ENCODE measurements around the gene PRAMEF9. TPM values are rescaled to one million over a fixed set of nuclear protein-coding genes. Genes with fewer than 3 reads are reported as not detected.
"Not testable (repeated sequence)": the region's sequence is repeated elsewhere in the genome, so short reads cannot be mapped to it uniquely, and the experiment has no call there.

Gene PRAMEF9
- total and polyA plus RNA-seq, 4 donors, result not detected

GRCh38 chr1:13224480-13225060 lies 52.9 kb downstream of the PRAMEF9 start:
- TF ChIP-seq, protein P1, sequence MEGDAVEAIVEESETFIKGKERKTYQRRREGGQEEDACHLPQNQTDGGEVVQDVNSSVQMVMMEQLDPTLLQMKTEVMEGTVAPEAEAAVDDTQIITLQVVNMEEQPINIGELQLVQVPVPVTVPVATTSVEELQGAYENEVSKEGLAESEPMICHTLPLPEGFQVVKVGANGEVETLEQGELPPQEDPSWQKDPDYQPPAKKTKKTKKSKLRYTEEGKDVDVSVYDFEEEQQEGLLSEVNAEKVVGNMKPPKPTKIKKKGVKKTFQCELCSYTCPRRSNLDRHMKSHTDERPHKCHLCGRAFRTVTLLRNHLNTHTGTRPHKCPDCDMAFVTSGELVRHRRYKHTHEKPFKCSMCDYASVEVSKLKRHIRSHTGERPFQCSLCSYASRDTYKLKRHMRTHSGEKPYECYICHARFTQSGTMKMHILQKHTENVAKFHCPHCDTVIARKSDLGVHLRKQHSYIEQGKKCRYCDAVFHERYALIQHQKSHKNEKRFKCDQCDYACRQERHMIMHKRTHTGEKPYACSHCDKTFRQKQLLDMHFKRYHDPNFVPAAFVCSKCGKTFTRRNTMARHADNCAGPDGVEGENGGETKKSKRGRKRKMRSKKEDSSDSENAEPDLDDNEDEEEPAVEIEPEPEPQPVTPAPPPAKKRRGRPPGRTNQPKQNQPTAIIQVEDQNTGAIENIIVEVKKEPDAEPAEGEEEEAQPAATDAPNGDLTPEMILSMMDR (IDR thresholded peaks at IDR 0.05; ENCODE audit: control extremely low read depth, extremely low read depth), result no peak
- Histone ChIP-seq H3K9me3 (ENCODE audit: control insufficient read depth in 4 of 4, insufficient read depth in 3 of 4, low read length in 3 of 4) (no peaks in the 10 kb centered on the region), H3K27me3 (ENCODE audit: control insufficient read depth in 3 of 3, insufficient read depth in 3 of 3, low read length in 2 of 3) (peaks cover 0 to 3% (median 0%) of the 10 kb centered on the region in 3 donors), H3K4me3 (no peak overlapping the region), H3K36me3 (ENCODE audit: control insufficient read depth in 4 of 4, insufficient read depth in 4 of 4, low read length in 4 of 4) (no peaks in the 10 kb centered on the region), H3K4me1 (ENCODE audit: control insufficient read depth in 5 of 5, insufficient read depth in 5 of 5, low read length in 5 of 5) (no peaks in the 10 kb centered on the region), H3K27ac (ENCODE audit: low read depth in 1 of 2, low read length in 1 of 2) (no peak overlapping the region), H3K9ac (ENCODE audit: insufficient read depth in 1 of 2, low read length in 2 of 2) (no peak overlapping the region)
- ATAC-seq (ENCODE audit: insufficient read depth, low FRiP score), result no peak
- no peak for DNase-seq
- WGBS, 2 donors, result 80 to 90% methylated on average over 5 of the region's 5 CpGs

DNA sequence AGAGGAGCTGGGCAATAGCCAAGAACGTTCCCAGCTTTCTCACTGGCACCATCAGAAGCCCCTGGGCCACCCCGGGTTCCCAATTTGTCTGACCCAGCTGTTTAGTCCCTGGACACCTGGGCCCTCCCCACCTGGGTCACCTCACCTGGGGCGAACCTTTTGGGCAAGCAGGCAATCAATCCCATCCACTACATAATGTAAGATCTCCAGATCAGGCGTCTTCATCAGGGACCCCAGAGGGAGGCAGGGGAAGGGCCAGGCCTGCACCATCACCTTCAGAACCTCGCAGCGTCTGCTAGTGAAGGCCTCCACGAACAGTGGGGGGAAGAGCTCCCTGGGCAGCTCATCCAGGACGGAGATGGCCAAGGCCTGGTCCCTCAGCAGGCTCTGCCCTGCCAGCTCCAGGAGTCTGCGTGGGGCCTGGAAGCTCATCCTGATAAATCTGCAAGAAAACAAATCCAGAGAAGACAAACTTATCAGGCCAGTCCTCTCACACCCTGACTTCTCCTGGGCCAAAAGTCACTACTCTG lies 54.1 kb downstream of the PRAMEF9 start, which contains the start of gene PRAMEF18:
TSS of gene PRAMEF18 (minus strand) at position 480 of the 530 bp plus-strand sequence. CDS start at position 432, 48 bp downstream.
- not testable (repeated sequence) for H3K27ac ChIP-seq (ENCODE audit: low read depth in 1 of 2, low read length in 1 of 2); H3K9ac ChIP-seq (ENCODE audit: insufficient read depth in 1 of 2, low read length in 2 of 2); H3K4me3 ChIP-seq; H3K9me3 ChIP-seq (ENCODE audit: control insufficient read depth in 4 of 4, insufficient read depth in 3 of 4, low read length in 3 of 4); ATAC-seq (ENCODE audit: insufficient read depth, low FRiP score); H3K36me3 ChIP-seq (ENCODE audit: control insufficient read depth in 4 of 4, insufficient read depth in 4 of 4, low read length in 4 of 4); DNase-seq; H3K4me1 ChIP-seq (ENCODE audit: control insufficient read depth in 5 of 5, insufficient read depth in 5 of 5, low read length in 5 of 5); H3K27me3 ChIP-seq (ENCODE audit: control insufficient read depth in 3 of 3, insufficient read depth in 3 of 3, low read length in 2 of 3)
- 75 to 81% methylated on average over 9 of the region's 9 CpGs for WGBS, 2 donors

GRCh38 chr1:13227271-13228055 lies 55.8 kb downstream of the PRAMEF9 start:
- not testable (repeated sequence) for H3K4me1 ChIP-seq (ENCODE audit: control insufficient read depth in 5 of 5, insufficient read depth in 5 of 5, low read length in 5 of 5); ATAC-seq (ENCODE audit: insufficient read depth, low FRiP score); DNase-seq; H3K9me3 ChIP-seq (ENCODE audit: control insufficient read depth in 4 of 4, insufficient read depth in 3 of 4, low read length in 3 of 4); H3K27ac ChIP-seq (ENCODE audit: low read depth in 1 of 2, low read length in 1 of 2); H3K27me3 ChIP-seq (ENCODE audit: control insufficient read depth in 3 of 3, insufficient read depth in 3 of 3, low read length in 2 of 3); H3K9ac ChIP-seq (ENCODE audit: insufficient read depth in 1 of 2, low read length in 2 of 2); H3K4me3 ChIP-seq; H3K36me3 ChIP-seq (ENCODE audit: control insufficient read depth in 4 of 4, insufficient read depth in 4 of 4, low read length in 4 of 4)
- 87 to 88% methylated on average over 8 of the region's 8 CpGs for WGBS, 2 donors

DNA sequence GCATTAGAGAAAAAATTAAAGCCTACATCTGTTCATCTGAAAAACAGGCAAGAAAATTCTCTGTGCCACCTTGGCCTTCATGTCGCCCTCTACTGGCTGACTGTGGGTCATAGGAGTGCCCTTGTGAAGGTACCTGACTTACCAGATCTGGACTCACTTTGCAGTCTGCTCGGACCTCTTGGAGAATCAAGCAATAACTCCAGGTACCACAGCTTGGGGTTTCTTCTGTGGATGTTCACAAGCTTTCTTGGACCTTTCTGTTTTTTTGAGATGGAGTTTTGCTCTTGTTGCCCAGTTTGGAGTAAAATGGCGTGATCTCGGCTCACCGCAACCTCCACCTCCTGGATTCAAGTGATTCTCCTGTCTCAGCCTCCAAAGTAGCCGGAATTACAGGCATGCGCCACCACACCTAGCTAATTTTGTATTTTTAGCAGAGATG lies 56.7 kb downstream of the PRAMEF9 start:
- no peaks in the 10 kb centered on the region for H3K9me3 ChIP-seq (ENCODE audit: control insufficient read depth in 4 of 4, insufficient read depth in 3 of 4, low read length in 3 of 4)
- 72 to 74% methylated on average over 7 of the region's 7 CpGs for WGBS, 2 donors
- no peaks in the 10 kb centered on the region for H3K36me3 ChIP-seq (ENCODE audit: control insufficient read depth in 4 of 4, insufficient read depth in 4 of 4, low read length in 4 of 4)
- H3K9ac ChIP-seq (ENCODE audit: insufficient read depth in 1 of 2, low read length in 2 of 2), result no peak overlapping the region
- DNase-seq (peak in 1 of 3 donors; percentile 1), ATAC-seq (ENCODE audit: insufficient read depth, low FRiP score) (no peak)
- no peak overlapping the region for H3K4me3 ChIP-seq
- peaks cover 0 to 3% (median 0%) of the 10 kb centered on the region in 3 donors for H3K27me3 ChIP-seq (ENCODE audit: control insufficient read depth in 3 of 3, insufficient read depth in 3 of 3, low read length in 2 of 3)
- TF ChIP-seq, protein P1 (IDR thresholded peaks at IDR 0.05; ENCODE audit: control extremely low read depth, extremely low read depth), result peak; percentile 15
- no peaks in the 10 kb centered on the region for H3K4me1 ChIP-seq (ENCODE audit: control insufficient read depth in 5 of 5, insufficient read depth in 5 of 5, low read length in 5 of 5)
- H3K27ac ChIP-seq (ENCODE audit: low read depth in 1 of 2, low read length in 1 of 2), result no peak overlapping the region

Other genes with a start within 250 kb of the PRAMEF9 start
- gene PRAMEF6, start 224.3 kb upstream of the PRAMEF9 start, total RNA-seq, result not detected
- not detected for gene PRAMEF6, start 224.3 kb upstream of the PRAMEF9 start, polyA plus RNA-seq
- not detected for gene PRAMEF27, start 115.3 kb upstream of the PRAMEF9 start, total RNA-seq
- not detected for gene PRAMEF27, start 115.3 kb upstream of the PRAMEF9 start, polyA plus RNA-seq
- not detected for gene HNRNPCL3, start 111.1 kb upstream of the PRAMEF9 start, total RNA-seq
- gene HNRNPCL3, start 111.1 kb upstream of the PRAMEF9 start, polyA plus RNA-seq, result not detected
- gene PRAMEF25, start 101.1 kb upstream of the PRAMEF9 start, total RNA-seq, result not detected
- not detected for gene PRAMEF25, start 101.1 kb upstream of the PRAMEF9 start, polyA plus RNA-seq
- not detected for gene HNRNPCL2, start 55.0 kb upstream of the PRAMEF9 start, total RNA-seq
- gene HNRNPCL2, start 55.0 kb upstream of the PRAMEF9 start, polyA plus RNA-seq, result not detected
- gene PRAMEF26, start 15.8 kb upstream of the PRAMEF9 start, total RNA-seq, result not detected
- not detected for gene PRAMEF26, start 15.8 kb upstream of the PRAMEF9 start, polyA plus RNA-seq
- gene HNRNPCL4, start 6.2 kb upstream of the PRAMEF9 start, total RNA-seq, result not detected
- gene HNRNPCL4, start 6.2 kb upstream of the PRAMEF9 start, polyA plus RNA-seq, result not detected
- gene PRAMEF13, start 29.6 kb downstream of the PRAMEF9 start, total RNA-seq, result not detected
- gene PRAMEF13, start 29.6 kb downstream of the PRAMEF9 start, polyA plus RNA-seq, result not detected
- not detected for gene PRAMEF18, start 54.3 kb downstream of the PRAMEF9 start, total RNA-seq
- not detected for gene PRAMEF18, start 54.3 kb downstream of the PRAMEF9 start, polyA plus RNA-seq
- not detected for gene PRAMEF5, start 82.3 kb downstream of the PRAMEF9 start, total RNA-seq
- gene PRAMEF5, start 82.3 kb downstream of the PRAMEF9 start, polyA plus RNA-seq, result not detected
- gene PRAMEF8, start 113.3 kb downstream of the PRAMEF9 start, total RNA-seq, result not detected
- gene PRAMEF8, start 113.3 kb downstream of the PRAMEF9 start, polyA plus RNA-seq, result not detected
- not detected for gene PRAMEF33, start 131.7 kb downstream of the PRAMEF9 start, total RNA-seq
- not detected for gene PRAMEF33, start 131.7 kb downstream of the PRAMEF9 start, polyA plus RNA-seq
- not detected for gene PRAMEF15, start 143.7 kb downstream of the PRAMEF9 start, total RNA-seq
- gene PRAMEF15, start 143.7 kb downstream of the PRAMEF9 start, polyA plus RNA-seq, result not detected
- gene PRAMEF14, start 175.3 kb downstream of the PRAMEF9 start, total RNA-seq, result not detected
- not detected for gene PRAMEF14, start 175.3 kb downstream of the PRAMEF9 start, polyA plus RNA-seq
- not detected for gene PRAMEF19, start 200.1 kb downstream of the PRAMEF9 start, total RNA-seq
- gene PRAMEF19, start 200.1 kb downstream of the PRAMEF9 start, polyA plus RNA-seq, result not detected
- gene PRAMEF17, start 217.8 kb downstream of the PRAMEF9 start, total RNA-seq, result not detected
- gene PRAMEF17, start 217.8 kb downstream of the PRAMEF9 start, polyA plus RNA-seq, result not detected
- not detected for gene PRAMEF20, start 238.6 kb downstream of the PRAMEF9 start, total RNA-seq
- not detected for gene PRAMEF20, start 238.6 kb downstream of the PRAMEF9 start, polyA plus RNA-seq

Measured in lung (tissue), 12 donors.